Neural cell (in vitro differentiated cells): Measurements from ENCODE around the gene RSU1.

ENCODE experiments used
- CTCF ChIP-seq: fragments of 450-650 bp; IDR thresholded peaks from 2 replicates; pipeline ENCODE4 v1.5.1; 2014; ENCODE audit warnings: antibody characterized with exemption, mild to moderate bottlenecking, moderate library complexity; ENCODE audit not compliant: poor library complexity, severe bottlenecking
- EP300 ChIP-seq: fragments of 450-650 bp; conservative IDR thresholded peaks from 2 replicates; pipeline ENCODE4 v1.6.1; 2014; ENCODE audit warnings: antibody characterized with exemption, mild to moderate bottlenecking, moderate library complexity; ENCODE audit not compliant: poor library complexity, severe bottlenecking
- EZH2 ChIP-seq: fragments of 200-600, 300-800 bp; shearing (Covaris generic), sonication (generic); IDR thresholded peaks from 2 replicates; pipeline ENCODE4 v1.6.1; 2014; ENCODE audit warnings: antibody characterized with exemption, low read length, borderline replicate concordance, mild to moderate bottlenecking; ENCODE audit not compliant: insufficient read depth, poor library complexity, severe bottlenecking
- MXI1 ChIP-seq: fragments of 450-650 bp; conservative IDR thresholded peaks from 2 replicates; pipeline ENCODE4 v1.6.1; 2014; ENCODE audit warnings: antibody characterized with exemption, mild to moderate bottlenecking; ENCODE audit not compliant: poor library complexity, severe bottlenecking
- POLR2AphosphoS5 ChIP-seq: IDR thresholded peaks from 2 replicates; pipeline ENCODE4 v1.6.1; 2012
- RAD21 ChIP-seq: fragments of 450-650 bp; conservative IDR thresholded peaks from 2 replicates; pipeline ENCODE4 v1.6.1; 2014; ENCODE audit warnings: antibody characterized with exemption, mild to moderate bottlenecking, moderate library complexity
- REST ChIP-seq: IDR thresholded peaks from 2 replicates; pipeline ENCODE4 v1.6.1; 2012; ENCODE audit warnings: borderline replicate concordance
- TAF1 ChIP-seq: IDR thresholded peaks from 2 replicates; pipeline ENCODE4 v1.6.1; 2012; ENCODE audit warnings: low read depth

GRCh38 chr10:16681521-16681920 lies 135.7 kb downstream of the RSU1 start:
- TF ChIP-seq TAF1 (no peak), POLR2AphosphoS5 (no peak), MXI1 (no peak), CTCF (no peak), EP300 (no peak), EZH2 (no peak), REST (no peak), RAD21 (no peak)
